KMS-11 (cell line): ENCODE data around the gene SPATA16.
"Not testable (repeated sequence)": the region's sequence is repeated elsewhere in the genome, so short reads cannot be mapped to it uniquely, and the experiment has no call there.

Experiments
- H2AFZ ChIP-seq: fragments of 200-600 bp; sonication (generic); 2 replicates; pipeline ENCODE4 v1.6.1; 2016; ENCODE audit warnings: antibody characterized with exemption, mixed run types, low read depth
- H3K27ac ChIP-seq: fragments of 200-600 bp; sonication (generic); 2 replicates; pipeline ENCODE4 v1.6.1; 2016; ENCODE audit warnings: mild to moderate bottlenecking, mixed run types
- H3K27me3 ChIP-seq: fragments of 200-600 bp; sonication (generic); 2 replicates; pipeline ENCODE4 v1.6.1; 2017; ENCODE audit warnings: mild to moderate bottlenecking, low read depth, mixed run types, moderate library complexity; ENCODE audit not compliant: insufficient read depth
- H3K36me3 ChIP-seq: fragments of 200-600 bp; sonication (generic); 2 replicates; pipeline ENCODE4 v1.6.1; 2017; ENCODE audit warnings: mild to moderate bottlenecking, mixed run types; ENCODE audit not compliant: insufficient read depth
- H3K4me1 ChIP-seq: fragments of 200-600 bp; sonication (generic); 2 replicates; pipeline ENCODE4 v1.6.1; 2016; ENCODE audit warnings: mild to moderate bottlenecking, low read depth, mixed run types; ENCODE audit not compliant: poor library complexity, severe bottlenecking
- H3K4me2 ChIP-seq: fragments of 200-600 bp; sonication (generic); 2 replicates; pipeline ENCODE4 v1.7.0; 2016; ENCODE audit warnings: mild to moderate bottlenecking, mixed run types
- H3K4me3 ChIP-seq: fragments of 200-600 bp; sonication (generic); IDR thresholded peaks from 2 replicates; pipeline ENCODE4 v1.6.1; 2017; ENCODE audit warnings: low read depth, low read length, mixed read lengths; ENCODE audit not compliant: insufficient read depth
- H3K79me2 ChIP-seq: fragments of 200-600 bp; sonication (generic); 2 replicates; pipeline ENCODE4 v1.6.1; 2016; ENCODE audit warnings: low read depth, mixed run types; ENCODE audit not compliant: insufficient read depth
- H3K9ac ChIP-seq: fragments of 200-600 bp; sonication (generic); 2 replicates; pipeline ENCODE4 v1.6.1; 2016; ENCODE audit warnings: mild to moderate bottlenecking, mixed run types
- H4K20me1 ChIP-seq: fragments of 200-600 bp; sonication (generic); 2 replicates; pipeline ENCODE4 v1.6.1; 2016; ENCODE audit warnings: mild to moderate bottlenecking, mixed run types; ENCODE audit not compliant: insufficient read depth
- CTCF ChIP-seq: fragments of 200-600 bp; sonication (generic); conservative IDR thresholded peaks from 2 replicates; pipeline ENCODE4 v1.6.1; 2017; ENCODE audit warnings: low read depth, mild to moderate bottlenecking, antibody characterized with exemption, low read length, moderate library complexity, mixed read lengths

The SPATA16 gene

GRCh38 chr3:172903642-172904320 is 237.3 kb downstream of the SPATA16 start:
- Histone ChIP-seq H3K27me3 (no peaks in the 10 kb centered on the region), H3K79me2 (no peaks in the 10 kb centered on the region), H3K4me1 (no peaks in the 10 kb centered on the region), H2AFZ (no peak overlapping the region), H3K4me3 (no peak overlapping the region), H3K9ac (no peak overlapping the region), H3K4me2 (no peak overlapping the region), H3K36me3 (no peaks in the 10 kb centered on the region), H4K20me1 (no peaks in the 10 kb centered on the region), H3K27ac (no peak overlapping the region)
- TF ChIP-seq CTCF = no peak

DNA sequence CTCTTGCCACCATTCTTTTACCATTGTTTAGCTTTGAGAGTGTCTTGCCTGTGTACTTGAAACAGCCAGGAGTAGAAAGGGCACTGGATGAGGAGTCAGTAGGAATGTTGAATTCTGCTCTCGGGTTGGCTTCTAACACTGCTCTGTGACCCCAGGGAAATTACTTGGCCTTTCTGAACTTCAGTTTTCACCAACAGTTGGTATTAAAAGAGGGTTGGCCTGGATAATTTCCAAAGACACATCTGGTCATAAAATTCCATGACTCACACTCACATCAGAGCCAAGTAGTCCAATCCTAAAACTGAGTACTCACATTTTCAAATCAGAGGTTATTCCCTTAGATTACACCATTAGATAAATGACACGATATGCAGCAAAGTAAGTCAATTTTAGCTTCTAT is 248.9 kb downstream of the SPATA16 start:
- no peak overlapping the region for H3K4me2 ChIP-seq
- H2AFZ ChIP-seq = no peak overlapping the region
- H3K36me3 ChIP-seq = no peaks in the 10 kb centered on the region
- no peak for TF ChIP-seq CTCF
- no peak overlapping the region for H3K4me3 ChIP-seq
- H4K20me1 ChIP-seq = no peaks in the 10 kb centered on the region
- no peaks in the 10 kb centered on the region for H3K79me2 ChIP-seq
- no peaks in the 10 kb centered on the region for H3K27me3 ChIP-seq
- H3K9ac ChIP-seq = no peak overlapping the region
- H3K27ac ChIP-seq = no peak overlapping the region
- no peaks in the 10 kb centered on the region for H3K4me1 ChIP-seq

DNA sequence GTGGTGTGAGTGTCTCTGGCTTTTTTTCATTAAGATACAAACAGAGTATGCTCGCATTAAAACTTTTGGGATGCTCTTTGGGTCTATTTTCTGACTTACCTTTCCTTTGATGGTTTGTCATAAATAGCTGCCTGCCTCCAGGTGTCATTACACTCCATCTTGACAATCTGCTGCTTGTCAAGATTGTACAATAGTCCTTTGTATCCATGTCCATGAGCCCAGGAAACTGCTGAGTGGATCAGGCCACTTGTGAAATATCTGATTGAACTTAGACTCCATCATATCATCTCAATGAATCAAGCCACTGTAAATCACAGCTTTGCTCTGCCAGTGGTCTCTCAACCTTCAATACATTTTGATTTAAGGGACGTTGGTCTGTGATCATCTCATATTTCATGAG is 255.3 kb downstream of the SPATA16 start:
- H3K79me2 ChIP-seq = no peaks in the 10 kb centered on the region
- no peak overlapping the region for H3K4me3 ChIP-seq
- no peak overlapping the region for H3K9ac ChIP-seq
- H3K4me1 ChIP-seq = no peaks in the 10 kb centered on the region
- no peak for TF ChIP-seq CTCF
- no peak overlapping the region for H3K4me2 ChIP-seq
- no peaks in the 10 kb centered on the region for H4K20me1 ChIP-seq
- H3K27me3 ChIP-seq = no peaks in the 10 kb centered on the region
- H3K36me3 ChIP-seq = no peaks in the 10 kb centered on the region
- H2AFZ ChIP-seq = no peak overlapping the region
- no peak overlapping the region for H3K27ac ChIP-seq

- no peaks in the 10 kb centered on the region for H3K27me3 ChIP-seq
- no peak overlapping the region for H2AFZ ChIP-seq
- no peaks in the 10 kb centered on the region for H3K4me1 ChIP-seq
- H3K4me2 ChIP-seq = no peak overlapping the region
- H4K20me1 ChIP-seq = no peaks in the 10 kb centered on the region
- no peaks in the 10 kb centered on the region for H3K79me2 ChIP-seq
- TF ChIP-seq CTCF = no peak
- H3K9ac ChIP-seq = no peak overlapping the region
- H3K36me3 ChIP-seq = no peaks in the 10 kb centered on the region
- H3K4me3 ChIP-seq = no peak overlapping the region
- no peak overlapping the region for H3K27ac ChIP-seq
Observed at GRCh38 chr3:172882563-172882962, 258.5 kb downstream of the SPATA16 start.

GRCh38 chr3:172879381-172879780 is 261.7 kb downstream of the SPATA16 start:
- not testable (repeated sequence) for H2AFZ ChIP-seq, H3K79me2 ChIP-seq, H3K4me2 ChIP-seq, H3K9ac ChIP-seq, H3K27me3 ChIP-seq, H3K36me3 ChIP-seq, H3K4me3 ChIP-seq, H3K4me1 ChIP-seq, H3K27ac ChIP-seq, H4K20me1 ChIP-seq
